ENCODE data around the gene BLTP3A.

DNA sequence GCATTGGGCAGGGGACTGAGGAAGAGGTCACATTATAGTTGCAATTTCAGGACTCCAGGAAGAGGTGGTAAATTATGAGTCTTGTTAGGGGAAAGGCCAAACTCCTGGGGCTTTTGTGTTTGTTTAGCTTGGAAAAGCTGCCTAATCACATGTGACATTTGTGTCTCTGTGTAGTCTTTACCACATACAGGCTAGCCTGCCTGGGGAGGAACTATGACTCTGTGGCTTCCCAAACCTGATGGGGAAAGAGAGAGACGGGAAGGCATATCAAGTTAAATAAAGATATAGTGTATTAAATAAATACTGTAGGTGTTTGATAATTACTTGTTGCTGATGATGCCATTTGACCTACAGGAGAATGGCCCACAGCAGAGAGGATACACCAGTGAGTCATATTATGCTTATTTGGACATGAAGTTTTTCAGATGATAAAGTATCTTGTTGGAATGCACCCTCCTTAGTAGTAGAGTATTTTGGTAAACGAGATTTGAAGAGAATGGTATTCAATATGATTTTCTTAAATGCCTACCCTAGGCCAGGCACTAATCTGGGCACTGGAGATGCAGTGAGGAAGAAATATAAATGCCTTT is 4.0 kb downstream of the BLTP3A start:
- TF ChIP-seq EP300 (IDR thresholded peaks at IDR 0.05) (no peak), CTCF (IDR thresholded peaks at IDR 0.05) (no peak), POLR2A (IDR thresholded peaks at IDR 0.05) (no peak)

Measured in tibial nerve (tissue), 4 donors.